HUES64 (cell line): ENCODE data around the gene CELA3B.
"Not testable (repeated sequence)": the region's sequence is repeated elsewhere in the genome, so short reads cannot be mapped to it uniquely, and the experiment has no call there.

Source experiments
- H3K27ac ChIP-seq: 2 replicates; pipeline ENCODE4 v1.7.0; 2013; ENCODE audit warnings: low read depth, low read length, inconsistent platforms
- H3K27me3 ChIP-seq: 2 replicates; pipeline ENCODE4 v1.6.1; 2013; ENCODE audit warnings: mild to moderate bottlenecking, low read length; ENCODE audit not compliant: insufficient read depth
- H3K36me3 ChIP-seq: 2 replicates; pipeline ENCODE4 v1.6.1; 2013; ENCODE audit warnings: mild to moderate bottlenecking, low read length; ENCODE audit not compliant: insufficient read depth
- H3K4me1 ChIP-seq: 2 replicates; pipeline ENCODE4 v1.6.1; 2013; ENCODE audit warnings: mild to moderate bottlenecking, low read length, moderate library complexity; ENCODE audit not compliant: insufficient read depth
- H3K4me3 ChIP-seq: 2 replicates; pipeline ENCODE4 v1.5.1; 2013; ENCODE audit warnings: mild to moderate bottlenecking, low read length, moderate library complexity
- H3K9ac ChIP-seq: 2 replicates; pipeline ENCODE4 v1.6.1; 2013; ENCODE audit warnings: mild to moderate bottlenecking, low read depth, low read length
- H3K9me3 ChIP-seq: 2 replicates; pipeline ENCODE4 v1.6.1; 2013; ENCODE audit warnings: low read depth, low read length; ENCODE audit not compliant: insufficient read depth
- WGBS: fragments of 150-250, 120-280 bp; methylation state at CpG from one replicate; pipeline ENCODE4 v1.1.7; 2013; ENCODE audit warnings: missing lambda C conversion rate; 5-methylcytosine and 5-hydroxymethylcytosine counted together

CELA3B gene

DNA sequence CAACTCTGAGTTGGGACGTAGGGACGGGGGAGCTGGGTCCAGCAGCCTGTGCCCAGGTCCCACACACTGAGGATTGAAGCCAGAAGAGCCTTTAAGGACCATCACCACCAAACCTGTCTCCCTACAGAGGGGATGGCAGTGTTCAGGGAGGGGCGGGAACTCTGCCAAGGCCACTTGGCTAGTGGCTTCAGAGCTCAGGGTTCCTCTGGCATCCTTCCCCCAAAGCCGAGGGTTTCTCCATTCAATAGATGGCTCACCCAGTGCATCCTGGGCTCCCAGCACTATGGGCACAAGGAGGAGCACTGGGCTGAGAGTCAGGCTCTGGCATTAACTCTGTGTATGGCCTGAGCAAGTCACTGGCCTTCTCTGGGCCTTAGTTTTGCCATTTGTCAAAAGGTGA, 4.4 kb downstream of the CELA3B start:
- not testable (repeated sequence) for H3K4me1 ChIP-seq, H3K27ac ChIP-seq, H3K27me3 ChIP-seq, H3K9ac ChIP-seq, H3K9me3 ChIP-seq, H3K4me3 ChIP-seq, H3K36me3 ChIP-seq
- 96% methylated on average over 2 of the region's 4 CpGs for WGBS

GRCh38 chr1:21982122-21982521, 5.3 kb downstream of the CELA3B start:
- not testable (repeated sequence) for H3K4me3 ChIP-seq, H3K9ac ChIP-seq, H3K27ac ChIP-seq, H3K9me3 ChIP-seq, H3K36me3 ChIP-seq, H3K4me1 ChIP-seq, H3K27me3 ChIP-seq
- WGBS, result 81% methylated on average over 6 of the region's 6 CpGs

DNA sequence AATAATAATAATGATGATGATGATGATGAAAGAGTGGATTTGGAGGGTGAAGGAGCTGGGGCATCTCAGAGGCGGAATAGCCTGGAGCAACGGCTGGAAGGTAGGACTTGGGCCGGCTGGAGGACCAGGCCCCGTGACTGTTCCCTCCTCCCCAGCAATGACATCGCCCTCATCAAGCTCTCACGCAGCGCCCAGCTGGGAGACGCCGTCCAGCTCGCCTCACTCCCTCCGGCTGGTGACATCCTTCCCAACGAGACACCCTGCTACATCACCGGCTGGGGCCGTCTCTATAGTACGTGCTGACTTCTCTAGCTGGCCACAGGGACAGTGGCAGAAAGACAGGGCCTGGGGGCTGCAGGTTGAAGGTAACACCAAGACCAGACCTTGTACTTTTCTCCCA, 6.7 kb downstream of the CELA3B start:
- H3K9me3 ChIP-seq, H3K27me3 ChIP-seq, H3K4me3 ChIP-seq, H3K9ac ChIP-seq, H3K27ac ChIP-seq, H3K4me1 ChIP-seq, H3K36me3 ChIP-seq: not testable (repeated sequence)
- 85% methylated on average over 2 of the region's 15 CpGs for WGBS

DNA sequence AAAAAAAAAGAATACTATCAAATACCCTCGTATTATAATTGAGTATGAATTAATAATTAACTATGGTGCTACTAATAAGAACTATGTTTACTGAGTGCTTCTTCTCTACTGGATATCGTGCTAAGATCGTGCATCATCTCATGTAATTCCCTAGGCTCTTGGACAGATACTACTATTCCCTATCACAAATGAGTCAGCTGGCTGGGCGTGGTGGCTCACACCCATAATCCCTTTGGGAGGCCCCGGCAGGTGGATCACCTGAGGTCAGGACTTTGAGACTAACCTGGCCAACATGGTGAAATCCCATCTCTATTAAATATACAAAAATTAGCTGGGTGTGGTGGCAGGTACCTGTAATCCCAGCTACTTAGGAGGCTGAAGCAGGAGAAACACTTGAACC, 9.1 kb downstream of the CELA3B start:
- H3K4me1 ChIP-seq, H3K27me3 ChIP-seq, H3K9ac ChIP-seq, H3K9me3 ChIP-seq, H3K27ac ChIP-seq, H3K36me3 ChIP-seq, H3K4me3 ChIP-seq: not testable (repeated sequence)
- 88% methylated on average over 2 of the region's 5 CpGs for whole genome bisulfite sequencing

- H3K9ac ChIP-seq, H3K27ac ChIP-seq, H3K4me1 ChIP-seq, H3K4me3 ChIP-seq, H3K27me3 ChIP-seq, H3K9me3 ChIP-seq, H3K36me3 ChIP-seq: not testable (repeated sequence)
- WGBS, result 93% methylated on average over 7 of the region's 12 CpGs
Observed at GRCh38 chr1:21986386-21986785, 9.6 kb downstream of the CELA3B start.

GRCh38 chr1:21989672-21990393, 13.0 kb downstream of the CELA3B start:
- WGBS, result no CpG with 5 or more reads among the region's 5 CpGs
- not testable (repeated sequence) for H3K9me3 ChIP-seq, H3K36me3 ChIP-seq, H3K4me1 ChIP-seq, H3K9ac ChIP-seq, H3K27ac ChIP-seq, H3K27me3 ChIP-seq, H3K4me3 ChIP-seq

DNA sequence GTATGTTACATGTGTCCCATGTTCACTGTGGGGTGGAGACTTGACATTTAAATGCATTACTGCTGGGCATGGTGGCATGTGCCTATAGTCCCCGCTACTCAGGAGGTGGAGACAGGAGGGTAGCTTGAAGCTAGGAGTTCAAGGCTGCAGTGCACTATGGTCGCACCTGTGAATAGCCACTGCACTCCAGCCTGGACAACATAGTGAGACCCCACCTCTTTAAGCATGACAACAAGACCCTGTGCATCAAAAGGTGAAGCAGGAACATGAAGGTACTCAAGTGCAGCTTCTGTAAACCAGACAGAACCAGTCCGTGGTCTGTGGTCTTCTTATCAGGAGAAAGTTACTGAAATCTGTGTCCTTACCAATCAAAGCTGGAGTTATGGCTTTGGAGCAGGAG, 15.4 kb downstream of the CELA3B start:
- not testable (repeated sequence) for H3K9me3 ChIP-seq, H3K27ac ChIP-seq, H3K36me3 ChIP-seq, H3K9ac ChIP-seq, H3K4me3 ChIP-seq, H3K27me3 ChIP-seq, H3K4me1 ChIP-seq
- WGBS, result 89% methylated on average over 3 of the region's 3 CpGs

GRCh38 chr1:21994716-21995115, 17.9 kb downstream of the CELA3B start:
- not testable (repeated sequence) for H3K9ac ChIP-seq, H3K4me3 ChIP-seq, H3K9me3 ChIP-seq, H3K27me3 ChIP-seq, H3K27ac ChIP-seq, H3K4me1 ChIP-seq, H3K36me3 ChIP-seq
- WGBS, result 94% methylated on average over 7 of the region's 8 CpGs

GRCh38 chr1:21996663-21996970, 19.8 kb downstream of the CELA3B start:
- not testable (repeated sequence) for H3K9me3 ChIP-seq, H3K4me1 ChIP-seq, H3K4me3 ChIP-seq, H3K36me3 ChIP-seq, H3K9ac ChIP-seq, H3K27me3 ChIP-seq, H3K27ac ChIP-seq
- 66% methylated on average over 2 of the region's 3 CpGs for WGBS

GRCh38 chr1:21997891-21998623, 21.2 kb downstream of the CELA3B start:
- not testable (repeated sequence) for H3K36me3 ChIP-seq, H3K9ac ChIP-seq, H3K9me3 ChIP-seq, H3K4me1 ChIP-seq, H3K4me3 ChIP-seq, H3K27ac ChIP-seq, H3K27me3 ChIP-seq
- 89% methylated on average over 8 of the region's 9 CpGs for WGBS

DNA sequence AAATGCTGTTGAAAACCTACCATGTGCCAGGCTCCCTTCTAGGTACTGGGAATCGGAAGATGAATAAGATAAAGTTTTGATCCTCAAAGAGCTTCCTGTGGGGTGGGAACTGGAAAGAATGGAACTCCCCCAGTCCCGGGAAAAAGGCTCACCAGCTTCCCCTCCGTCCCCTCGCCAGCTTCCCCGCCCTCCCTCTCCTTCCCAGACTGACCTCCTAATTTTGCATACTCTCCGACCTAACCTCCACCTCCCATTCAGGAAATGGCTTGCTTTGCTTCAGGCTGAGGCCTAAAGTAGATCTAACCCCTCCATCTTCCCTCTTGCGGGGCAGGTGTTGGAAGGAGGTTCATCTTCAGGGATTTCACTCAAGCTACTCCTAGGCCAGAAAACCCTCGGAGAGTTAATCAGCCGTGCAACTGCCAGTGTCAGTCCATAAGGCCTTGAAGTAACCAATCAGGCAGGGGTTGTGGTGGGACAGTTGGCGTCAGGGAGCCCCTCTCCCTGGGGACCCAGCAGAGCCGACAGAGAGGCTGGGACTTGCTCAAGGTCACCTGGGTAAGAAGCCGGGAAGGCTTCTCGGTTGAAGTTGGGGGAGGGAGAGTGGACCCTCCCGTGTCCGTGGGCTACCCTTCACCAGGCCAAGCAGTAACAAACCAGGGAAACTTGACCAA, 21.9 kb downstream of the CELA3B start:
- not testable (repeated sequence) for H3K4me1 ChIP-seq, H3K9me3 ChIP-seq, H3K4me3 ChIP-seq, H3K36me3 ChIP-seq, H3K27me3 ChIP-seq, H3K27ac ChIP-seq, H3K9ac ChIP-seq
- WGBS, result 56% methylated on average over 13 of the region's 15 CpGs
